UCSD-AML1 (cell line): ENCODE results near the gene GPR75.

Source experiments
- DNase-seq: peaks from one replicate; lab custom pipeline; 2025; ENCODE audit not compliant: unreplicated experiment; lab: John Stamatoyannopoulos, UW

GPR75 gene

DNA sequence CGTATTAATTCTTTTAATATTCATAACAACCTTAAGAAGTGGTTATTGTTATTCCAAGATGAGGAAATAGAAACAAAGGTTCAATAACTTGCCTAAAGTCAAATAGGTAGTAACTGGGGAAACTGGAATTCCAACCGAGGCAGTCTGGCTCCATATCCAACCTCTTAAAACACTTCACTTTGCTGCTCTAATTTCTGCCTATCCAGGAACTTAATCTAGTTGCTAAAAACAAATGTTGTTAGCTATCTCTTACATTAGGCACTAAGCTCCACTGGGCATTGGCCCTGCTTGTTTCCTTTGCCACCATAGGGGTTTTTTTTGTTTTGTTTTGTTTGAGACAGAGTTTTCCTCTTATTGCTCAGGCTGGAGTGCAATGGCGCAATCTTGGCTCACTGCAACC lies 48.2 kb downstream of the GPR75 start:
- DNase-seq, result no peak
